ENCODE results near the gene SLC66A3.

GRCh38 chr2:11142330-11142729, 12.9 kb upstream of the SLC66A3 start:
- TF ChIP-seq REST (IDR thresholded peaks at IDR 0.05; ENCODE audit: low read depth) (no peak), FOXM1 (IDR thresholded peaks at IDR 0.05; ENCODE audit: borderline replicate concordance, low read depth) (no peak), TEAD4 (IDR thresholded peaks at IDR 0.05) (no peak), CREB1 (IDR thresholded peaks at IDR 0.05; ENCODE audit: low read depth) (no peak), NFIC (IDR thresholded peaks at IDR 0.05) (no peak), YY1 (IDR thresholded peaks at IDR 0.05; ENCODE audit: low read depth) (no peak), TAF1 (IDR thresholded peaks at IDR 0.05; ENCODE audit: low read depth) (no peak), RAD21 (IDR thresholded peaks at IDR 0.05; ENCODE audit: low read depth) (no peak), MAX (IDR thresholded peaks at IDR 0.05) (no peak), EGR1 (IDR thresholded peaks at IDR 0.05) (no peak), CEBPB (IDR thresholded peaks at IDR 0.05) (no peak)

All from Ishikawa (cell line).